ENCODE data around the gene RAB20. TPM values are rescaled to one million over a fixed set of nuclear protein-coding genes. Genes with fewer than 3 reads are reported as not detected.

RAB20 gene
- total RNA-seq, 1 donor from 2014 or later = 2.6 TPM

DNA sequence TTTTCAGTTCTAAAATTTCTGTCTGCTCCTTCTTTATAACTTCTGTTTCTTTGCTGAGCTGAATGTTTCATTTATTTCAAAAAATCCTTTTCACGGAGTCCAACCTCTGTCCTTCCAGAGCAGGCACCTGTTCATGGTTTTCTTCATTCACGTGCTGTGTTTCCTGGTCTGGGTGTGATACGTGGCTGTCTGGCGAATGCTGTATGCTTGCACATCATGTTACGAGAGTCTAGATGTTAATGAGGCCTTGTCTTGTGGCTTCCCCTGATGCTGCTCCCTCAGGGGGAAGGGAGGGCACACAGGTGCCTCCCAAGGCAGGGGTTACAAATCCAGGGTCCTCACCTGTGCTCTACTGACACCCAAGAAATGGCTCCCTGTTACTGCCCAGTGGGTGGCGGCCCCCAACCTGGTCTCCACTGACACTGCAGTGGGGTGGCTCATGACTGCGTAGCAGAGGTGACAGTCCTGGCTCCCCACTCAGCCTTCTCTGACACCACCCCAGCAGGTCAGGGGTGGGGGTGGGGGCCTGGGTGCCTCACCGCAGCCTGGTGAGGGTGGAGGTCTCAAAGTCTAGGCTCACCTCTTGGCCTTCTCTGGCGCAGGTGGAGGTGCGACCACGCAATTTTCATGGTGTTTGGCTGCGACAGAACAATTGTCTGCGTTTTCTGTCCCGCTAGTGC is 20.1 kb upstream of the RAB20 start:
- no peaks in the 10 kb centered on the region for H3K36me3 Mint-ChIP-seq (ENCODE audit: low read depth, unreplicated experiment)
- peaks cover 15% of the 10 kb centered on the region for H3K27me3 Mint-ChIP-seq (ENCODE audit: low read depth, unreplicated experiment)
- peaks cover 3% of the 10 kb centered on the region for H3K27me3 ChIP-seq (ENCODE audit: insufficient read depth, low read length)
- TF ChIP-seq, protein P1, sequence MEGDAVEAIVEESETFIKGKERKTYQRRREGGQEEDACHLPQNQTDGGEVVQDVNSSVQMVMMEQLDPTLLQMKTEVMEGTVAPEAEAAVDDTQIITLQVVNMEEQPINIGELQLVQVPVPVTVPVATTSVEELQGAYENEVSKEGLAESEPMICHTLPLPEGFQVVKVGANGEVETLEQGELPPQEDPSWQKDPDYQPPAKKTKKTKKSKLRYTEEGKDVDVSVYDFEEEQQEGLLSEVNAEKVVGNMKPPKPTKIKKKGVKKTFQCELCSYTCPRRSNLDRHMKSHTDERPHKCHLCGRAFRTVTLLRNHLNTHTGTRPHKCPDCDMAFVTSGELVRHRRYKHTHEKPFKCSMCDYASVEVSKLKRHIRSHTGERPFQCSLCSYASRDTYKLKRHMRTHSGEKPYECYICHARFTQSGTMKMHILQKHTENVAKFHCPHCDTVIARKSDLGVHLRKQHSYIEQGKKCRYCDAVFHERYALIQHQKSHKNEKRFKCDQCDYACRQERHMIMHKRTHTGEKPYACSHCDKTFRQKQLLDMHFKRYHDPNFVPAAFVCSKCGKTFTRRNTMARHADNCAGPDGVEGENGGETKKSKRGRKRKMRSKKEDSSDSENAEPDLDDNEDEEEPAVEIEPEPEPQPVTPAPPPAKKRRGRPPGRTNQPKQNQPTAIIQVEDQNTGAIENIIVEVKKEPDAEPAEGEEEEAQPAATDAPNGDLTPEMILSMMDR (IDR thresholded peaks at IDR 0.05; ENCODE audit: insufficient read depth, low read depth, low read length) = no peak
- TF ChIP-seq EZH2 (IDR thresholded peaks at IDR 0.05; ENCODE audit: insufficient read depth, low read length) = no peak
- no peak overlapping the region for H3K4me2 ChIP-seq (ENCODE audit: low read length)
- peak overlapping the region; percentile 77 for H3K27ac Mint-ChIP-seq (ENCODE audit: unreplicated experiment)
- DNase-seq (ENCODE audit: low read depth) = no peak
- no peak overlapping the region for H2AFZ ChIP-seq (ENCODE audit: low read depth, low read length)
- no peak for FAIRE-seq
- H3K36me3 ChIP-seq (ENCODE audit: insufficient read depth, low read length) = no peaks in the 10 kb centered on the region
- H3K4me1 ChIP-seq (ENCODE audit: insufficient read depth, low read length) = no peaks in the 10 kb centered on the region
- peaks cover 8% of the 10 kb centered on the region for H3K4me1 Mint-ChIP-seq (ENCODE audit: low read depth, unreplicated experiment)
- H3K9ac ChIP-seq (ENCODE audit: low read length) = no peak overlapping the region
- no peak overlapping the region for H3K4me3 ChIP-seq (ENCODE audit: insufficient read depth, low read depth, low read length)
- no peak overlapping the region for H3K4me3 Mint-ChIP-seq (ENCODE audit: unreplicated experiment)
- no peaks in the 10 kb centered on the region for H3K9me3 ChIP-seq (ENCODE audit: insufficient read depth, low read depth, low read length)
- no peaks in the 10 kb centered on the region for H3K79me2 ChIP-seq (ENCODE audit: insufficient read depth, low read length)
- H4K20me1 ChIP-seq (ENCODE audit: insufficient read depth, low read length) = no peaks in the 10 kb centered on the region
- H3K9me3 Mint-ChIP-seq (ENCODE audit: unreplicated experiment) = no peaks in the 10 kb centered on the region
- no peak overlapping the region for H3K27ac ChIP-seq (ENCODE audit: low read depth, low read length)

DNA sequence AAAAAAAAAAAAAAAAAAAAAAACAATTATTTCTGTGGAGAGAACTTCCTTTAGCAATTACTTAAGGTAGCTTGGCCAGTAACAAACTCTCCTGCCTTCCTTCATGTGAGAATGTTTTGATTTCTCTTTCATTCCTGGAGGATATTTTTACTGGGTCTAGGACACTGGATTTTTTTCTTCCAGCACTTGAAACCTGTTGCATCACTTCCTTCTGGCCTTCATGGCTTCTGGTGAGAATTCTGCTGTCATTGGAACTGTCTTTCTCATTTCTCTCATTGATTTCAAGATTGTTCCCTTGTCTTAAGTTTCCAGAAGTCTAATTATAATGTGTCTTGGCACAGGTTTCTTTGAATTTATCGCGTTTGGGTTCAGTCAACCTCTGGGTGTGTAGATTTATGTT is 19.3 kb upstream of the RAB20 start:
- no peak overlapping the region for H3K4me3 Mint-ChIP-seq (ENCODE audit: unreplicated experiment)
- H3K4me1 ChIP-seq (ENCODE audit: insufficient read depth, low read length) = no peaks in the 10 kb centered on the region
- DNase-seq (ENCODE audit: low read depth) (no peak), FAIRE-seq (no peak)
- peaks cover 10% of the 10 kb centered on the region for H3K4me1 Mint-ChIP-seq (ENCODE audit: low read depth, unreplicated experiment)
- H3K27me3 Mint-ChIP-seq (ENCODE audit: low read depth, unreplicated experiment) = peaks cover 20% of the 10 kb centered on the region
- H3K4me2 ChIP-seq (ENCODE audit: low read length) = no peak overlapping the region
- peak overlapping the region; percentile 77 for H3K27ac Mint-ChIP-seq (ENCODE audit: unreplicated experiment)
- H3K9me3 Mint-ChIP-seq (ENCODE audit: unreplicated experiment) = no peaks in the 10 kb centered on the region
- no peaks in the 10 kb centered on the region for H4K20me1 ChIP-seq (ENCODE audit: insufficient read depth, low read length)
- no peaks in the 10 kb centered on the region for H3K79me2 ChIP-seq (ENCODE audit: insufficient read depth, low read length)
- no peak overlapping the region for H3K9ac ChIP-seq (ENCODE audit: low read length)
- peaks cover 3% of the 10 kb centered on the region for H3K27me3 ChIP-seq (ENCODE audit: insufficient read depth, low read length)
- no peaks in the 10 kb centered on the region for H3K36me3 Mint-ChIP-seq (ENCODE audit: low read depth, unreplicated experiment)
- H3K36me3 ChIP-seq (ENCODE audit: insufficient read depth, low read length) = no peaks in the 10 kb centered on the region
- TF ChIP-seq, protein P1 (IDR thresholded peaks at IDR 0.05; ENCODE audit: insufficient read depth, low read depth, low read length) = no peak
- no peak for TF ChIP-seq EZH2 (IDR thresholded peaks at IDR 0.05; ENCODE audit: insufficient read depth, low read length)
- H3K4me3 ChIP-seq (ENCODE audit: insufficient read depth, low read depth, low read length) = no peak overlapping the region
- no peak overlapping the region for H3K27ac ChIP-seq (ENCODE audit: low read depth, low read length)
- no peaks in the 10 kb centered on the region for H3K9me3 ChIP-seq (ENCODE audit: insufficient read depth, low read depth, low read length)
- H2AFZ ChIP-seq (ENCODE audit: low read depth, low read length) = no peak overlapping the region

DNA sequence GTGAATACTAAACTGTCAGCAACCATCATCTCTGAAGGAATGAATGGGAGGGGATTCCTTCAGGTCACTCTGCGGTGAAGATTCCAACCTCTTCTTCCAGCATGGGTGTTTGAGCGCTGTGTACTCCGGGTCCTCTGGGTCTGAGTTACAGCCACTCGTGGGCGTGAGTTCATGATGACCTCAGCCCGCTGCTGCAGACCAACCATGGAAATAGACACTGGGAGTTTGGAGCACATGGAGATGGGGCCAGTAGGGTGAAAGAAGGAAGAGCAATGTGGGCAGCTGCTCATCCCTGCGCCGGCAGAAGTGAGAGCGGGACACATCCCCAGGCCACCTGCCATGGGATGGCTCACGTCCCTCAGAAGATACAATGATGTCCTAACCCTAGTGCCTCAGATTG is 16.8 kb upstream of the RAB20 start:
- no peaks in the 10 kb centered on the region for H3K36me3 Mint-ChIP-seq (ENCODE audit: low read depth, unreplicated experiment)
- H3K79me2 ChIP-seq (ENCODE audit: insufficient read depth, low read length) = no peaks in the 10 kb centered on the region
- no peak for DNase-seq (ENCODE audit: low read depth)

More for the DNA sequence above, 16.8 kb upstream of the RAB20 start:
- Mint-ChIP-seq H3K9me3 (ENCODE audit: unreplicated experiment) (no peaks in the 10 kb centered on the region), H3K27ac (ENCODE audit: unreplicated experiment) (no peak overlapping the region), H3K4me3 (ENCODE audit: unreplicated experiment) (no peak overlapping the region), H3K4me1 (ENCODE audit: low read depth, unreplicated experiment) (peaks cover 10% of the 10 kb centered on the region), H3K27me3 (ENCODE audit: low read depth, unreplicated experiment) (peaks cover 25% of the 10 kb centered on the region)
- Histone ChIP-seq H3K27ac (ENCODE audit: low read depth, low read length) (no peak overlapping the region), H3K36me3 (ENCODE audit: insufficient read depth, low read length) (no peaks in the 10 kb centered on the region), H4K20me1 (ENCODE audit: insufficient read depth, low read length) (no peaks in the 10 kb centered on the region), H3K9ac (ENCODE audit: low read length) (no peak overlapping the region), H2AFZ (ENCODE audit: low read depth, low read length) (no peak overlapping the region), H3K4me3 (ENCODE audit: insufficient read depth, low read depth, low read length) (no peak overlapping the region), H3K4me2 (ENCODE audit: low read length) (no peak overlapping the region), H3K4me1 (ENCODE audit: insufficient read depth, low read length) (no peaks in the 10 kb centered on the region), H3K9me3 (ENCODE audit: insufficient read depth, low read depth, low read length) (no peaks in the 10 kb centered on the region), H3K27me3 (ENCODE audit: insufficient read depth, low read length) (peaks cover 2% of the 10 kb centered on the region)
- TF ChIP-seq, protein P1 (IDR thresholded peaks at IDR 0.05; ENCODE audit: insufficient read depth, low read depth, low read length) = no peak
- no peak for TF ChIP-seq EZH2 (IDR thresholded peaks at IDR 0.05; ENCODE audit: insufficient read depth, low read length)
- no peak for FAIRE-seq

Measured in astrocyte (in vitro differentiated cells and primary cell).